CD4-positive, CD25-positive, alpha-beta regulatory T cell (primary cell): ENCODE results near the gene SHE. TPM values are rescaled to one million over a fixed set of nuclear protein-coding genes. Genes with fewer than 3 reads are reported as not detected.

Experiments used
- ATAC-seq, 2 donors: fragments of 150-1000 bp; cut with Tn5 transposase; one replicate each; pipeline ENCODE4 v1.10.0; 2021; ENCODE audit warnings: low read depth in 2 of 2, moderate number of reproducible peaks in 2 of 2, moderate library complexity in 1 of 2
- DNase-seq, 3 donors: peaks; one replicate each; pipeline versions ENCODE4 v3.0.0 to v3.0.0-alpha.2; 2012 to 2022; ENCODE audit warnings: mixed read lengths in 1 of 3
- H3K27ac ChIP-seq: one replicate; pipeline ENCODE4 v1.7.0; 2013; ENCODE audit warnings: mild to moderate bottlenecking, low read length; ENCODE audit not compliant: insufficient read depth, poor library complexity, severe bottlenecking
- H3K27me3 ChIP-seq: one replicate; pipeline ENCODE4 v1.7.0; 2013; ENCODE audit warnings: low read length; ENCODE audit not compliant: control insufficient read depth, insufficient read depth
- H3K36me3 ChIP-seq: one replicate; pipeline ENCODE4 v1.7.0; 2013; ENCODE audit warnings: mild to moderate bottlenecking, low read length, moderate library complexity; ENCODE audit not compliant: control insufficient read depth, insufficient read depth
- H3K4me1 ChIP-seq: 2 replicates; pipeline ENCODE4 v1.7.0; 2013; ENCODE audit warnings: mild to moderate bottlenecking, low read length; ENCODE audit not compliant: insufficient read depth, control insufficient read depth, poor library complexity, severe bottlenecking
- H3K4me3 ChIP-seq: one replicate; pipeline ENCODE4 v1.7.0; 2013; ENCODE audit warnings: low read depth, mild to moderate bottlenecking, low read length, moderate library complexity
- H3K9me3 ChIP-seq, 2 experiments: 1 replicate in 1 of 2; 2 replicates in 1 of 2; pipeline ENCODE4 v1.7.0; 2013; ENCODE audit warnings: low read length in 2 of 2, mild to moderate bottlenecking in 1 of 2, moderate library complexity in 1 of 2; ENCODE audit not compliant: control insufficient read depth in 2 of 2
- H3K27ac Mint-ChIP-seq, 3 donors: one replicate each; pipeline ENCODE4 v1.8.0; 2020 to 2022; ENCODE audit warnings: mild to moderate bottlenecking in 3 of 3, mixed read lengths in 3 of 3, moderate library complexity in 2 of 3
- H3K27me3 Mint-ChIP-seq: one replicate; pipeline ENCODE4 v1.8.0; 2022; ENCODE audit warnings: mild to moderate bottlenecking, mixed read lengths
- H3K36me3 Mint-ChIP-seq: one replicate; pipeline ENCODE4 v1.8.0; 2020; ENCODE audit warnings: mixed read lengths
- H3K4me1 Mint-ChIP-seq, 4 donors: one replicate each; pipeline ENCODE4 v1.8.0; 2020 to 2022; ENCODE audit warnings: mixed read lengths in 4 of 4, mild to moderate bottlenecking in 1 of 4
- H3K4me3 Mint-ChIP-seq, 4 donors: one replicate each; pipeline ENCODE4 v1.8.0; 2020 to 2022; ENCODE audit warnings: mild to moderate bottlenecking in 4 of 4, mixed read lengths in 4 of 4, moderate library complexity in 3 of 4
- H3K9me3 Mint-ChIP-seq, 7 donors: one replicate each; pipeline ENCODE4 v1.8.0; 2020 to 2022; ENCODE audit warnings: mixed read lengths in 7 of 7, mild to moderate bottlenecking in 3 of 7, moderate library complexity in 2 of 7
- polyA plus RNA-seq, 4 donors: library from polyadenylated mRNA; unstranded; fragments of 300-500 nt; fragmentation: Illumina TruSeq; gene quantifications; one replicate each; pipeline ENCODE4 v1.2.3, GENCODE V29; 2021
- total RNA-seq: library from RNA; stranded (reverse); gene quantifications from one replicate; pipeline ENCODE4 v1.2.3, GENCODE V29; 2022

The SHE gene
- total and polyA plus RNA-seq, 5 donors from 2014 or later = not detected

DNA sequence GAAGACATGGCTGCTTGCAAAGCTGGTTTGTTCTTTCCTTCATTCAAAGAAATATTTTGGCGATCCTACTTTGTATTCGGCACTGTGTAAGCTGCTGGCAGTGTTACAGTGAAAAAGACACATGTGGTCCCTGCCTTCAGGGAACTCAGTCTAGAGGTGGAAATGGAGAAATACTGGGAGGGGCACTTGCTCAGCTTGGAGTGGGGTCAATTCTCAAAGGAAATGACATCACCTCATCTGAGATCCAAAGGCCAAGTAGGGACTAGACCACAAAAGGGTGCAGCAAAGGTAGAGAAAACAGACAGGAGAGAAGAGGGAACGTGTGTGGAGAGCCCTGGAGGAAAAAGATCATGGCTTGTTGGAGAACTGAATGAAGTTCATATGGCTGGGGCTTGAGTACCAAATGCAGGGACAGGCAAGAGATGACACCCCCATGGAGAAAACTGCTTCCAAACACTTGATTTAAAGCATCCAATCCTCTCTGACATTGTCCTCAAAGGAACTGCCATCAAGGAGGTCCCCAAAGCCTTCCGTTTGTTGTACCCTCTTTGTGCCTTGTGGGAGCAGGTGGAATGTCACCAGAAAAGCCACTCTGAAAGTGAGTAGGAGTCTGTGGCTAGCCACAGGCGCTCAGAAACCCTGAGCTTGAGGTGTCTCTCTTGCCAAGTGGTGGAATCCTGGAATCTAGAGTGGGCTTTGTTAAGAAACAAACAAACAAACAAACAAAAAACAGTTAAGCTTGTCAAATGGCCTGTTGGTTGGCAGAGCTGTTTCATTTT, 48.4 kb downstream of the SHE start:
- Mint-ChIP-seq H3K4me1 (peaks cover 0 to 35% (median 18%) of the 10 kb centered on the region in 4 donors), H3K27me3 (no peaks in the 10 kb centered on the region), H3K27ac (peak overlapping the region; percentile 63 to 83 (median 78)), H3K9me3 (no peaks in the 10 kb centered on the region), H3K4me3 (peak overlapping the region in 1 of 4 donors; percentile 52), H3K36me3 (peaks cover 57% of the 10 kb centered on the region)
- H3K9me3 ChIP-seq = no peaks in the 10 kb centered on the region
- peaks cover 6% of the 10 kb centered on the region for H3K4me1 ChIP-seq
- H3K27me3 ChIP-seq = no peaks in the 10 kb centered on the region
- ATAC-seq = no peak
- peaks cover 77% of the 10 kb centered on the region for H3K36me3 ChIP-seq
- DNase-seq = no peak
- H3K4me3 ChIP-seq = no peak overlapping the region
- H3K27ac ChIP-seq = peak overlapping the region; percentile 3

DNA sequence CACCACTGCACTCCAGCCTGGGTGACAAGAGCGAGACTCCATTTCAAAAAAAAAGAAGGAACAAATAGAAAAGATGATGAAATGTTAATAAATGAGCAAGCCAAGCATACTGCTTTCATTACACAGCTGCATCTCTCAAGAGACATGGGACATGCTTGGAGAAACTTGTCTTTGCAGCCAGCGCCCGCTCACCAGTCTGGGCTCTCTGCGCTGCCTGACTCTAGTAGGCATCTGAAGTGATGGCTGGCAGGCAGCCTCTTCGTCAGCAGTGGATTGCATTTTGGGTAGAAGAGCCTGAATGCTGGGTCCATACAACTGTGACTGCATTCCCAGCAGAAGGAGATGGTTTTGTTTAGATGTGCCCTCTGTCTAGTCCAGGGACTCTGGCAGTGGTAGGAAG, 49.1 kb downstream of the SHE start:
- H3K4me1 Mint-ChIP-seq = peaks cover 0 to 35% (median 18%) of the 10 kb centered on the region in 4 donors
- H3K27ac Mint-ChIP-seq = peak overlapping the region in 2 of 3 donors; percentile 78 to 83

DNA sequence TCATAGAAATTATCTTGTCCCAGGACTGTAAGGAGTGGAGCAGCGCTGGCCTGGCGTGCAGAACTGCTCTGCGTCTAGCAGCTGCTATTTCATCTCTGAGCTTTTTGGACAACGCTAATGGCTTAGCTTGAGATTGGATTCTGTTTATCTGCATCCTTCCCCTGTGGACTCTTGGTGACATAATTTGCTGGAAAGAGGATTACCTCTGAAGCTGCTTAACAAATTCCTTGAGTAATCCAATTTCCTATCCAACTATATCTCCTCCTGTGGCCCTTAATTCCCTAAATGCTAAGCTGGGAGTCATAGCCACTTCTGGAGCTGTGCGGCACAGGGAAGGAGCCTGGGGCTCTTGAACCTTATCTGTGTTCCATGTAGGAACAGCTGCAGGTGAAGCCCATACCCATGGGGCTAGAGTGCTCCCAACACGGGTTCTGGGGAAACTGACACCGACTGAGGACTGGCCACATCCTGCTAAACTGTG, 53.8 kb downstream of the SHE start:
- peaks cover 47% of the 10 kb centered on the region for H3K36me3 Mint-ChIP-seq
- H3K9me3 ChIP-seq = no peaks in the 10 kb centered on the region

More for the DNA sequence above, 49.1 kb downstream of the SHE start:
- Mint-ChIP-seq H3K4me3 (no peak overlapping the region), H3K36me3 (peaks cover 55% of the 10 kb centered on the region), H3K9me3 (no peaks in the 10 kb centered on the region), H3K27me3 (no peaks in the 10 kb centered on the region)
- DNase-seq (no peak), ATAC-seq (no peak)
- peaks cover 78% of the 10 kb centered on the region for H3K36me3 ChIP-seq
- H3K4me1 ChIP-seq = peaks cover 6% of the 10 kb centered on the region
- no peak overlapping the region for H3K4me3 ChIP-seq
- no peaks in the 10 kb centered on the region for H3K27me3 ChIP-seq
- no peak overlapping the region for H3K27ac ChIP-seq
- no peaks in the 10 kb centered on the region for H3K9me3 ChIP-seq

DNA sequence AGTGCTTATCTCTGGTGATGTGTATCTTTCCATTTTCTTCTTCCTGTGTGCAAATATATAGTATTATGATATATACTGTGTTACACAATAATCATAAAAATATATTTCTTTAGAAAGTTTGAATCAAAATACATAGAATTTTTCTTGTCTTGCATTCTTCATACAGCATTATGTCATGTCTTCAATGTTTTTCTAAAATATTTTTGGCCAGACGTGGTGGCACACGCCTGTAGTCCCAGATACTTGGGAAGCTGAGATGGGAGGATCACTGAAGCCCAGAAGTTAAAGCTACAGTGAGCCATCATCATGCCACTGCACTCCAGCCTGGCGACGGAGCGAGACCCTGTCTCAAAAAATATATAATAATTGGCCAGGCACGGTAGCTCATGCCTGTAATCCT, 55.4 kb downstream of the SHE start:
- ATAC-seq (no peak), DNase-seq (no peak)
- H3K36me3 ChIP-seq = peaks cover 71% of the 10 kb centered on the region
- H3K36me3 Mint-ChIP-seq = peaks cover 43% of the 10 kb centered on the region
- H3K27me3 Mint-ChIP-seq = no peaks in the 10 kb centered on the region
- no peaks in the 10 kb centered on the region for H3K27me3 ChIP-seq
- no peak overlapping the region for H3K4me3 Mint-ChIP-seq
- no peak overlapping the region for H3K27ac Mint-ChIP-seq
- H3K27ac ChIP-seq = no peak overlapping the region
- H3K4me1 Mint-ChIP-seq = peaks cover 4 to 47% (median 25%) of the 10 kb centered on the region in 4 donors
- H3K4me1 ChIP-seq = peaks cover 19% of the 10 kb centered on the region
- H3K4me3 ChIP-seq = no peak overlapping the region
- H3K9me3 Mint-ChIP-seq = no peaks in the 10 kb centered on the region
- no peaks in the 10 kb centered on the region for H3K9me3 ChIP-seq

More for the DNA sequence above, 53.8 kb downstream of the SHE start:
- H3K27ac ChIP-seq = no peak overlapping the region
- H3K4me3 ChIP-seq = no peak overlapping the region
- Mint-ChIP-seq H3K4me3 (no peak overlapping the region), H3K27ac (no peak overlapping the region), H3K27me3 (no peaks in the 10 kb centered on the region), H3K4me1 (peaks cover 4 to 47% (median 22%) of the 10 kb centered on the region in 4 donors), H3K9me3 (no peaks in the 10 kb centered on the region)
- no peaks in the 10 kb centered on the region for H3K27me3 ChIP-seq
- peaks cover 14% of the 10 kb centered on the region for H3K4me1 ChIP-seq
- DNase-seq = no peak
- peaks cover 73% of the 10 kb centered on the region for H3K36me3 ChIP-seq
- no peak for ATAC-seq

DNA sequence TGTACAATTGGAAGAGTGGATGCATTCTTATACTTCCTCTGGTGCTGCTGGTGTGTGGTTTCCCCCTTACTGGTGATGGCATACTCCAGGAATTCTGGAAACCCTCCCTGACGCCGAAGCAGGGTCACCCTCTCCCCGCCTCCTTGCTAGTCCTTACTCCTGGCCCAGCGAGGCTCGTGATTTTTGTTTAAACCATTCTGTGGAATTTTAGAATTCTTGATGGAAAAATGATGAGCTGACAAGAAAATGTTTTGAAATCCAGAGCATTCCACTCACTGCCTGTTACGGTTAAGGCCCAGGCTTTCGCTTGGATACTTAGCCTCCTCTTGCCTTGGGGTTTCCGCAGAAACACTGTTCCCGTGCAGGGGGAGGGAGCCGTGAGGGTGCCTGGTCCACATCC, 55.9 kb downstream of the SHE start:
- H3K4me3 ChIP-seq = no peak overlapping the region
- H3K36me3 ChIP-seq = peaks cover 70% of the 10 kb centered on the region
- no peaks in the 10 kb centered on the region for H3K27me3 ChIP-seq
- Mint-ChIP-seq H3K27me3 (no peaks in the 10 kb centered on the region), H3K27ac (peak overlapping the region in 2 of 3 donors; percentile 32 to 42), H3K4me3 (no peak overlapping the region), H3K4me1 (peaks cover 5 to 50% (median 26%) of the 10 kb centered on the region in 4 donors), H3K9me3 (no peaks in the 10 kb centered on the region), H3K36me3 (peaks cover 43% of the 10 kb centered on the region)
- no peak for ATAC-seq
- no peak for DNase-seq
- peaks cover 23% of the 10 kb centered on the region for H3K4me1 ChIP-seq
- H3K27ac ChIP-seq = no peak overlapping the region
- H3K9me3 ChIP-seq = no peaks in the 10 kb centered on the region

GRCh38 chr1:154445040-154445472, 57.2 kb downstream of the SHE start:
- H3K4me1 ChIP-seq = peaks cover 32% of the 10 kb centered on the region

GRCh38 chr1:154443274-154444013, 58.8 kb downstream of the SHE start:
- Mint-ChIP-seq H3K9me3 (no peaks in the 10 kb centered on the region), H3K27ac (peak overlapping the region in 2 of 3 donors; percentile 38 to 80)
- H3K27ac ChIP-seq = no peak overlapping the region

More at GRCh38 chr1:154445040-154445472, 57.2 kb downstream of the SHE start:
- Mint-ChIP-seq H3K4me1 (peaks cover 10 to 58% (median 37%) of the 10 kb centered on the region in 4 donors), H3K36me3 (peaks cover 44% of the 10 kb centered on the region), H3K9me3 (no peaks in the 10 kb centered on the region), H3K27me3 (no peaks in the 10 kb centered on the region), H3K27ac (peak overlapping the region; percentile 46 to 89 (median 77)), H3K4me3 (peak overlapping the region in 2 of 4 donors; percentile 24 to 39)
- H3K9me3 ChIP-seq = no peaks in the 10 kb centered on the region
- H3K36me3 ChIP-seq = peaks cover 67% of the 10 kb centered on the region
- peak overlapping the region; percentile 51 for H3K27ac ChIP-seq
- DNase-seq = peak in 1 of 3 donors; percentile 43
- H3K4me3 ChIP-seq = no peak overlapping the region
- peak in 1 of 2 donors; percentile 31 for ATAC-seq
- H3K27me3 ChIP-seq = no peaks in the 10 kb centered on the region

More at GRCh38 chr1:154443274-154444013, 58.8 kb downstream of the SHE start:
- Histone ChIP-seq H3K9me3 (no peaks in the 10 kb centered on the region), H3K4me1 (peaks cover 47% of the 10 kb centered on the region), H3K36me3 (peaks cover 61% of the 10 kb centered on the region), H3K4me3 (no peak overlapping the region), H3K27me3 (no peaks in the 10 kb centered on the region)
- peaks cover 10 to 72% (median 49%) of the 10 kb centered on the region in 4 donors for H3K4me1 Mint-ChIP-seq
- H3K27me3 Mint-ChIP-seq = no peaks in the 10 kb centered on the region
- ATAC-seq (no peak), DNase-seq (no peak)
- H3K4me3 Mint-ChIP-seq = peak overlapping the region in 2 of 4 donors; percentile 31 to 36
- peaks cover 45% of the 10 kb centered on the region for H3K36me3 Mint-ChIP-seq
